NB4 (cell line): Measurements from ENCODE around the gene BCL6.

Experiments used
- POLR2A ChIP-seq: IDR thresholded peaks from 2 replicates; pipeline ENCODE4 v1.6.1; 2011; ENCODE audit warnings: mild to moderate bottlenecking; ENCODE audit not compliant: insufficient read length; ENCODE audit errors: extremely low read depth
- TF ChIP-seq, protein P1 (sequence below): IDR thresholded peaks from one replicate; pipeline ENCODE4 v1.5.1; 2012; ENCODE audit warnings: low read depth, low read length

DNA sequence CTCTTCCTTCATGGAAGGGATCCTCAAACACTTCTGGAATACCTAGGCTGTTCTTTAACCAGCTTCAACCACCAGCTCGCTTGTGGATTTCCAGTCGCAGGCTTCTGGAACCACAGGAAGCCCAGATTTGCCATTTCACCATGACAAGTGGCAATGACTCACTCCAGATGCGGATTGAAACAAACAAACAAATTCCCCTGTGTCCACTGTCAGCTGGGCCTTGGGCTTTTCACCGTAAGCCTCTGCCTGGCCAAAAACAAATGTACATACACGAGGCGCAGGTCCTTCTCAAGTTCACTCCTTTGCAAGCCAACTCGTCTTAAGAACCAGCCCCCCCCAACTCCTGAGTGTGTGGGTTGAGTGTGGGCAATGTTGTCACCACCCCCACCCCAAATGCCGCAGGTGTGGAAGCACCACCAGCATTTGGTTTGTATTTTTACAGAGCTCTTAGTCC lies 8.8 kb downstream of the BCL6 start:
- TF ChIP-seq, protein P1, sequence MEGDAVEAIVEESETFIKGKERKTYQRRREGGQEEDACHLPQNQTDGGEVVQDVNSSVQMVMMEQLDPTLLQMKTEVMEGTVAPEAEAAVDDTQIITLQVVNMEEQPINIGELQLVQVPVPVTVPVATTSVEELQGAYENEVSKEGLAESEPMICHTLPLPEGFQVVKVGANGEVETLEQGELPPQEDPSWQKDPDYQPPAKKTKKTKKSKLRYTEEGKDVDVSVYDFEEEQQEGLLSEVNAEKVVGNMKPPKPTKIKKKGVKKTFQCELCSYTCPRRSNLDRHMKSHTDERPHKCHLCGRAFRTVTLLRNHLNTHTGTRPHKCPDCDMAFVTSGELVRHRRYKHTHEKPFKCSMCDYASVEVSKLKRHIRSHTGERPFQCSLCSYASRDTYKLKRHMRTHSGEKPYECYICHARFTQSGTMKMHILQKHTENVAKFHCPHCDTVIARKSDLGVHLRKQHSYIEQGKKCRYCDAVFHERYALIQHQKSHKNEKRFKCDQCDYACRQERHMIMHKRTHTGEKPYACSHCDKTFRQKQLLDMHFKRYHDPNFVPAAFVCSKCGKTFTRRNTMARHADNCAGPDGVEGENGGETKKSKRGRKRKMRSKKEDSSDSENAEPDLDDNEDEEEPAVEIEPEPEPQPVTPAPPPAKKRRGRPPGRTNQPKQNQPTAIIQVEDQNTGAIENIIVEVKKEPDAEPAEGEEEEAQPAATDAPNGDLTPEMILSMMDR: no peak
- no peak for TF ChIP-seq POLR2A
